NCI-H1092 treated with DMSO at 0.1 percent for 48 hours (cell line): ENCODE results near the gene PLET1.
A peak's percentile ranks its signal among the peaks of the same experiment; 100 is the strongest.

Experiments
- DNase-seq: peaks from one replicate; lab custom pipeline; 2025; lab: John Stamatoyannopoulos, UW

The PLET1 gene

GRCh38 chr11:112241486-112241885 is 19.2 kb downstream of the PLET1 start:
- DNase-seq: no peak

DNA sequence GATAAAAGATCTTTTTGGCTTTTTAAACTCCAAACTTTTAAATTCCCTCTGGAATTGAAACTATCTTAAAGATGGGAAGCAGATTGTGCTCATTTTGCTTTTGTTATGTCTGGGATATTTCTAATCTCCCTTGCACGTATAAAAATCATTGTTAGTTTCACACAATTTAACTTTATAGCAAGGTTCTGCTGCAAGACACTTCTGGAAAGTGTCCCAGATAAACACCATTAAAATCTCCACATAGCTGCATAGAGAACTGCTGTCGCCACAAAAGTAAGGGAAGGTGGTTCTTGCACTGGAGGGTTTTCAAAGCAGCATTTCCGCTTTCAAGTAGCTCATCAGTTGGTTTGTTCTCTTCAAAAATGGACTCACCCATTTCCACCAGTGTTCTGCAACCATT is 22.6 kb downstream of the PLET1 start:
- DNase-seq: no peak

DNA sequence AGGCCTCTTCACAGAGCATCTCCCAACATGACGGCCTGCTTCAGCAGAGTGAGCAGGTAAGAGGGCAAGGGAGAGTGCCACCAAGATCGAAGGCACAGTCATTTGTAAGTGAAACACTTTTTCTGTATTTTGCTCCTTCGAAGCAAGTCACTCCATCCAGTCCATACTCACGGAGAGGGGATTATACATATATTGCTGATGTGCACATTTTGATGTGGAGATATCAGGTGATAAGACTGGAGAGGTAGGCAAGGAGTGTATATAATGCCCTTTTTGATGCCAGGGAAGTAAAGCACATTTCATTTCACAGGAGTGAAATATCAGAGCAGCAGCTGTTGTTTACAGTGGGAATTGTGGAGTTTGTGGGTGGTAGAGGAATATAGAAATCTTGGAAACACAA is 23.2 kb downstream of the PLET1 start:
- DNase-seq: no peak

- DNase-seq: no peak
Observed at GRCh38 chr11:112235750-112236390, 24.8 kb downstream of the PLET1 start.

GRCh38 chr11:112231952-112232351 is 28.7 kb downstream of the PLET1 start:
- DNase-seq: no peak

DNA sequence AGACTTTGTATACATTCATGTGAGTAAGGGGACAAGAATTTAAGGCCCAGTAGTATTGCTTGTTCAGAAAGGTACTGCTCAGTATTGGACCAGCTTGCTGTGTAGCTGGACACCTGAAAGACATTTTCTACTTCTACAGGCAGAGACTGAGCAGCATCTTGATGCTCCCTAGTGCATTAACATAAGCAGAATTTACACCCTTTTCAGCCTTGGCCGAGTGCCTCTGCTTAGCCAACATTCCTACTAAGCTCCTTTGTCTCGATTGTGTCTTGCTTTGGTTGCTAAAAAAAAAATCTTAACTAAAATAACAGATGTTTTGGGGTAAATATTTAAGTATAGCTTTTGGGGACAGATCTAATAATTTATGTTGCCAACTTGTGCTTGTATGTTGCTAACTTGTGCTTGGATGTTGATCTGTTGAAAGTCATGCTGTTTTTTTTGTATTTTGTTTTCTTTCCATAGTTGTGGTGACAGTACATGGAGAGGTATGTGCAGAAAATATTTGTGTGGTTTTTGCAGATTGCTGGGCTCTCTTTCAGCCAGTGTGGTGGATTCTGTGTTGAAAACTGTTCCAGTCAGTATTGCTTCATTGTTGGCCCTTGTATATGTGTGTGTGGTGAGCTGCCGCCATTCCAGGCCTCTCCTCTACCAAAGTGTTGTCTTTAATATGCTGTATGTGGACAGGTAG is 30.8 kb downstream of the PLET1 start:
- no peak for DNase-seq

GRCh38 chr11:112229159-112229558 is 31.5 kb downstream of the PLET1 start:
- DNase-seq: no peak

- DNase-seq: no peak
Observed at GRCh38 chr11:112228706-112229105, 32.0 kb downstream of the PLET1 start.

DNA sequence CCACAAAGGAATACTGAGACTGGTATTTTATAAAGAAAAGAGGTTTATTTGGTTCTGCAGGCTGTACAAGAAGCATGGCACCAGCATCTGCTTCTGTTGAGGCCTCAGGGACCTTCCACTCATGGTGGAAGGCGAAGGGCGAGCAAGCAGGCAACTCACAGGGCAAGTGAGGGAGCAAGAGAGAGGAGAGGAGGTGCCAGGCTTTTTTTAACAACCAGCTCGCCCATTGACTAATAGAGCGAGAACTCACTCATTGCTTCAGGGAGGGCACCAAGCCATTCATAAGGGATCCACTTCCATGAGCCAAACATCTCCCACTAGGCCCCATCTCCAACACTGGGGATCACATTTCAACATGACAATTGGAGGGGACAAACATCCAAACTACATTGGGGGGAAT is 33.2 kb downstream of the PLET1 start:
- no peak for DNase-seq

- DNase-seq: peak; percentile 35
Observed at GRCh38 chr11:112226831-112227401, 33.7 kb downstream of the PLET1 start.

DNA sequence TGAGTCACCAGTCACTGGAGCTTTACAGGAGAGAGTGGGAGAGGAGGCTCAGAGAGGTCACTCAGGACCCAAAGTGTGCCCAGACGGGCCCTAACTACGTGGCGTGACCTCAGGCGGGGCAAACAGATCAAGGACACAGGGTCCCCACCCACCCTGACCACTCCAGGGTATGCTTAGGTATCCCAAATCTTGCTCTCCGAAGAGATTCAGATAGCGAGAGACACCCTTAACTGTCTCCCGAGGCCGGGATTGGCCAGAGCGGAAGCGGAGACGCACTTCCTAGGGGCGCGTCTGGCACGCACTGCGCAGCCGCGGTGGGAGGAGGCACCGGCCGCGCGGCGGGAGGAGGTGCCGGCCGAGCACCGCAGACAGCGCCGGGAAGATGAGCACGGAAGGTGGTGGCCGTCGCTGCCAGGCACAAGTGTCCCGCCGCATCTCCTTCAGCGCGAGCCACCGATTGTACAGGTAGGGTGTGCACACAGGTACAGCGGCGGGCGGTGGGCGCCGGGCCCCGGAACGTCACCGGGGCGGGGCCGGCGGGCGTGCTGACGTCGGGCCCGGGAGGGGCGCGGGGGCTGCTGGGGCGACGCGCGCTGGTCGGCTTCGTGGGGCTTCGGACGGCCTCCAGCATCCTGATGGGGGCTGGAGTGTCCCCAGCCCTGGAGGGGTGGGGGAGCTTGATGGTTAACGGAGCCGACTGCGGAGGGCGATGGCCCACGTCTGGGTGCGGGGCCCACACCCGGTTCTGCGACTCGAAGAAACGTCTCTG is 34.4 kb downstream of the PLET1 start, which contains the start of gene PTS:
Gene PTS (plus strand): TSS at position 367 of the 769 bp plus-strand sequence. CDS start 16 bp downstream, at position 383.
- peak; percentile 90 for DNase-seq

DNA sequence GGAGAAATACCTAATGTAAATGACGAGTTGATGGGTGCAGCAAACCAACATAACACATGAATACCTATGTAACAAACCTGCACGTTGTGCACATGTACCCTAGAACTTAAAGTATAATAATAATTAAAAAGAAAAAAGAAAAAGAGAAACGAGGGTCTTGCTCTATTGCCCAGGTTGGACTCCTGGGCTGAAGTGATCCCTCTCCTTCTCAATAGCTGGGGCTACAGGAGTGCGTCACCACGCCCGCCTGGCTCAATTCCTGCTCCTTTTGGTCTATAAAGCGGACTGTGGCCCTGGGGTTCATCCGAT is 35.0 kb downstream of the PLET1 start:
- no peak for DNase-seq

DNA sequence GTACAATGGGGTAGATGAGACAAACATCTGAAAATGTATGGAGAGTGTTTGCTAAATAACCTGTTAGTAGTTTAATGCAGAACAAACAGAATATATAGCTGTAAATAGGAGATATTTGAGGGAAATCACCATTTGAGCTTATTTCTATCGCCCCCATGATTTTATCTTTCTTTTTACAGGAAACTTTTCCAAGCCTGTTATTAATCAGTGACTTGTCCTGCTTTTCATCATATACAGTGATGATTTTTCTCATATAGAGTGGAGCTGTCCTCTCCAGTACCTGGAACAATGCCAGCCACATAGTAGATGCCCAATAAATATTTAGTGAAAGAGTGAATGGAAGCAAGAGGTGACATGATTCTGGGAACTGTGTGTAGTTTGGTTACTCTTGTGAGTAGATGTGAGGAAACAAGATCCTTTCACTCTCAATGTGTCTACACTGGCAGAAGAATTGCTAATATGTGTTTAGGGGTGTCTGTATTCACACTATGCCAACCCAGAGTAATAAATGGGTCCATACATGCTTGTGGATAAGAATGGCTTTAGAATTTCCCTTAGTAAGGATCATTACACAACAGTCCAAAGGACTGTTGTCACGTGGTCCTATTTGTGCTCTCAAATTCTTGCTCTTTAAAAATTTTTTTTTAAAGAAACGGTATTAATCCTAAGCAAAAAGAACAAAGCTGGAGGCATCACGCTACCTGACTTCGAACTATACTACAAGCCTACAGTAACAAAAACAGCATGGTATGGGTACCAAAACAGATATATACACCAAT is 36.7 kb downstream of the PLET1 start:
- DNase-seq: no peak

- DNase-seq: no peak
Observed at GRCh38 chr11:112223121-112223520, 37.5 kb downstream of the PLET1 start.

GRCh38 chr11:112222303-112222702 is 38.4 kb downstream of the PLET1 start:
- no peak for DNase-seq

GRCh38 chr11:112221274-112221835 is 39.3 kb downstream of the PLET1 start:
- peak; percentile 39 for DNase-seq

DNA sequence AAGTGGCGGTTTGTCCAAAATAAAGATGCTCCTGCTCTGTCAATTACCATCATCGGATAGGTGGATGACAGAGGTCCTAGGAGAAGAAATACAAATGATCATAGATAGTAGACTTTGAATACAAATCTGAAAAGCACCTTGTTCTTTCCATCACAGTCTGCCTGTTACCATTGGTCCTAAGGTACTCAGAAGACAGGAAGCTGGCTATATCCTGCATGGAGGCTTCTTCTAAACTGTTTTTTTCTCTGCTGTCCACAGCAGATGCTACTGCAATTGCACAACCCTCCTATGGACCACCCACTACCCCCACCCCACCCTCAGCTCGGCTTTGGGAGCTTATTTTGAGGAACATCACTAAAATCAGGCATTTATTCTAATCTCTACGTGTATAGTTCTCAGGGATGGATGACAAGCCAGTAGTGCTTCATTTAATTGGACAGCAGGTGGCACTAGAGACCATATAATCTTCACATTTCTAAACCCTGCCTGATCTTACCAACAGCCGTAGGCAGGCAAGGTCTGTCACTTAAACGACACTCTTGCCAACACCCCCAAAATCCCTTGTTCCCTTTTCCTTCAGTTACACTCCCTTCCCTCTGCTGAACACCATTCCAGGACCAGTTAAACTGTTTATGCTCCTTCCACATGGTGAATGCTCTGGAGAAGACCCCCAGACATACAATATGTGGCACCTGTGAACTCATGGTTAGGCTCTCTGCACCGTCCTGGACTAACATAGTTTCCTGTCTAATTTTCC is 41.0 kb downstream of the PLET1 start:
- DNase-seq: peak; percentile 83

DNA sequence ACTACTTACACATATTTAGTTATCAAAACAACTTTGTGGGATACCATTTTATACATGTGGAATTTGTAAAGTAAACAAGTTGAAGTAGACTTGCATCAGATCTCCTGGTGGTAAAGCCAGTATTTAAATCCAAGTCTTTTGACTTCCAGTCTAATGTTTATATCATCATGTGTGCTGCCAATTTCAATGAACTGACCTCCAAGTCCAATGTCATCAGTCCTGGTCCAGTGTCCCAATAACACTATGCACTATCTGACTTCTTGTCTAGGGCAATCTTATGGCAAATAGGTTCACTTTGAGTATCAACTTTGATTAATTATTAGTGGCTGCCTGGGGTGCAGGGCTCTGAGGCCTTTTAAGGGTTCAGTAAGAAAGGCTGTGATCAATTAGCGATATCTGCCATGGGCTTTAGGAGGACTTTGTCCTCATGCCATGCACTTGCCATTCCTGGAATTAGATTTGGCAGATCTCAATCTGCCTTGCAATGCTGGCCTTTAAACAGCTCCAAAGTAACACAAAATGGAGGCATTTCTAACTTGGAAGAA is 44.0 kb downstream of the PLET1 start:
- DNase-seq: no peak

DNA sequence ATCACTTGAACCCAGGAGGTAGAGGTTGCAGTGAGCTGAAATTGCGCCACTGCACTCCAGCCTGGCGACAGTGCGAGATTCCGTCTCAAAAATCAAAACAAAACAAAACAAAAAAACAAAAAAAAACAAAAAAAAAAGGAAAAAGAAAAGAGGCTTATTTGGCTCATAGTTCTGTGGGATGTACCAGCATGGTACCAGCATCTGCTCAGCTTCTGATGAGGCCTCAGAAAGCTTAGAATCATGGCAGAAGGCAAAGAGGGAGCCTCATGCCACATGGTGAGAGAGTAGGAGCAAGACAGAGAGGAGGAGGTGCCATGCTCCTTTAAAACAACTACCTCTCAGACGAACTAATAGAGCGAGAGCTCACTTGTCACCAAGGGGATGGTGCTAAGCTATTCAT is 45.0 kb downstream of the PLET1 start:
- no peak for DNase-seq

DNA sequence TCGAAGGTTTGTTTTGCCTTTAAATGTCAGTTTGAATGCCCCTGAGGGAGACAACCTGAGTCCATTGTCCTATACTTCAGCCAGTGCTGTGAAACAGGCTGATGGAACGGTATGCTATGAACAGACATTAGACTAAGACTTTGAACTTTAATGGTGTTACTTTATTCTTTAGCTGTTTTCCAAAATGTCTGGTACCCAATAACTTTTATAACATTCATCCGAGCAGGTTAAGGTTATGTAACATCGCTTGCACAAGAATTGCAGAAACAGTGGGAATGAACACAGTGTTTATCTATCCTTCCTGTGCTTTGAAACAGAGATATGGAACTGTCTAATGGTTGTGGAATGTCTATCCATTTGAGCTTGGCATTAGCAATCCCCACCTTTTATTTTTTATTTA is 46.9 kb downstream of the PLET1 start:
- DNase-seq: no peak

GRCh38 chr11:112212710-112213109 is 48.0 kb downstream of the PLET1 start:
- DNase-seq: no peak
